GM18507 (cell line): ENCODE results near the gene COL2A1.

Experiments used
- DNase-seq: peaks from one replicate; pipeline ENCODE4 v3.0.0; 2011; ENCODE audit warnings: low read depth; ENCODE audit not compliant: insufficient read length; ENCODE audit errors: extremely low spot score
- FAIRE-seq: peaks from 2 replicates; lab custom pipeline; 2011; peaks lifted over from hg19 to GRCh38; lab: Jason Lieb, UNC

COL2A1 gene

GRCh38 chr12:47995981-47996401, 8.3 kb downstream of the COL2A1 start:
- DNase-seq (no peak), FAIRE-seq (no peak)

GRCh38 chr12:47993491-47993890, 10.8 kb downstream of the COL2A1 start:
- DNase-seq (no peak), FAIRE-seq (no peak)

GRCh38 chr12:47992776-47993175, 11.5 kb downstream of the COL2A1 start:
- FAIRE-seq (no peak), DNase-seq (no peak)

- FAIRE-seq, result no peak
- DNase-seq, result no peak
Observed at GRCh38 chr12:47991106-47992061, 12.9 kb downstream of the COL2A1 start.

- DNase-seq (peak; percentile 49), FAIRE-seq (peak; percentile 96)
Observed at GRCh38 chr12:47990351-47991105, 13.7 kb downstream of the COL2A1 start.

- FAIRE-seq, result no peak
- no peak for DNase-seq
Observed at GRCh38 chr12:47989666-47990065, 14.6 kb downstream of the COL2A1 start.

- FAIRE-seq, result no peak
- no peak for DNase-seq
Observed at GRCh38 chr12:47989023-47989417, 15.3 kb downstream of the COL2A1 start.

- DNase-seq, result no peak
- FAIRE-seq, result no peak
Observed at GRCh38 chr12:47988073-47989022, 15.9 kb downstream of the COL2A1 start.

GRCh38 chr12:47987411-47988072, 16.7 kb downstream of the COL2A1 start:
- FAIRE-seq (no peak), DNase-seq (no peak)

- no peak for FAIRE-seq
- no peak for DNase-seq
Observed at GRCh38 chr12:47986832-47987231, 17.4 kb downstream of the COL2A1 start.

- FAIRE-seq (no peak), DNase-seq (no peak)
Observed at GRCh38 chr12:47986291-47986660, 18.0 kb downstream of the COL2A1 start.

GRCh38 chr12:47985596-47986290, 18.5 kb downstream of the COL2A1 start:
- FAIRE-seq, result no peak
- DNase-seq, result no peak

GRCh38 chr12:47984331-47984801, 19.9 kb downstream of the COL2A1 start:
- FAIRE-seq, result no peak
- no peak for DNase-seq

GRCh38 chr12:47983541-47984115, 20.6 kb downstream of the COL2A1 start:
- FAIRE-seq (no peak), DNase-seq (no peak)

GRCh38 chr12:47982770-47983169, 21.5 kb downstream of the COL2A1 start:
- FAIRE-seq, result no peak

GRCh38 chr12:47982311-47982710, 22.0 kb downstream of the COL2A1 start:
- FAIRE-seq, result no peak

More at GRCh38 chr12:47982770-47983169, 21.5 kb downstream of the COL2A1 start:
- no peak for DNase-seq

GRCh38 chr12:47981496-47982260, 22.6 kb downstream of the COL2A1 start:
- DNase-seq (no peak), FAIRE-seq (no peak)

More at GRCh38 chr12:47982311-47982710, 22.0 kb downstream of the COL2A1 start:
- DNase-seq, result no peak
